ENCODE data around the gene SPSB4. TPM values are rescaled to one million over a fixed set of nuclear protein-coding genes. Genes with fewer than 3 reads are reported as not detected.

Gene SPSB4
- total and polyA plus RNA-seq, 9 of the 15 experiments (the other 6 are each of a cell fraction or from before 2014, with no cell fraction given) = not detected

DNA sequence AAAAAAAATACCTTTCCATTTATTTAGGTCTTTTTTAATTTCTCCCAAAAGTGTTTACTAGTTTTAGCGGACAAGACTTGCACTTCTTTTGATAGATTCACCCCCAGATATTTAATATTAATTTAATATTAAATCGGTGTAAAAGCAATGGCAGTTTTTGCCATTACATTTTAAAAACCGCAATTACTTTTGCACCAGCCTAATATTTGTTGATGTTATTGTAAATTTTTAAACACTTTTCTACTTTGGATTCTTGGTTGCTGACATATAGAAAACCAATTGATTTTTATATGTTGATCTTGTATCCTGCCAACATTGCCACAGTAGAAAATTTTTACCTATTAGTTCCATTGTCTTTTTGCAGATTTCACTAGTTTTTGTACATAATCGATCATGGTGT lies 116.5 kb downstream of the SPSB4 start:
- ChIA-PET CTCF (ENCODE audit: low intra/inter-chr PET ratio) (no interaction called here), POLR2A (no interaction called here)
- no peak for DNase-seq (ENCODE audit: extremely low read depth in 1 of 4, low spot score in 3 of 4)
- Histone ChIP-seq H3K27me3 (ENCODE audit: control insufficient read depth in 2 of 2, insufficient read depth in 2 of 2, low read length in 2 of 2) (peaks cover 0 to 2% of the 10 kb centered on the region in 2 experiments; a peak in 2 of 5 replicates), H3K9me3 (replicated peaks; ENCODE audit: control insufficient read depth, insufficient read depth, low read depth, low read length) (no peaks in the 10 kb centered on the region), H3K4me3 (no peak overlapping the region), H3K79me2 (ENCODE audit: control insufficient read depth, insufficient read depth, low read length) (no peaks in the 10 kb centered on the region), H3K36me3 (ENCODE audit: control insufficient read depth, insufficient read depth, low read length) (no peaks in the 10 kb centered on the region), H3K4me2 (ENCODE audit: insufficient read depth, low read length) (no peak overlapping the region), H3K9me1 (ENCODE audit: control insufficient read depth, insufficient read depth, low read length) (no peaks in the 10 kb centered on the region), H3K4me1 (replicated peaks in 1 of 2; ENCODE audit: control insufficient read depth in 2 of 2, insufficient read depth in 2 of 2, low read length in 2 of 2) (no peaks in the 10 kb centered on the region), H4K20me1 (replicated peaks; ENCODE audit: control insufficient read depth, insufficient read depth, low read length) (no peaks in the 10 kb centered on the region), H3K9ac (ENCODE audit: insufficient read depth in 1 of 2, low read depth in 2 of 2, low read length in 2 of 2) (no peak overlapping the region), H2AFZ (ENCODE audit: low read depth, low read length) (no peak overlapping the region), H3K27ac (ENCODE audit: extremely low read depth, low read depth, low read length) (no peak overlapping the region)
- no peak for TF ChIP-seq SP2 (IDR thresholded peaks at IDR 0.05; ENCODE audit: extremely low read depth, low read depth, low read length, poor library complexity, severe bottlenecking)
- no peak for TF ChIP-seq EGR1 (conservative IDR thresholded peaks at IDR 0.05)
- no peak for TF ChIP-seq XRCC4 (IDR thresholded peaks at IDR 0.05; ENCODE audit: extremely low read depth, insufficient read depth, insufficient read length)
- TF ChIP-seq RB1 (IDR thresholded peaks at IDR 0.05; ENCODE audit: low read depth) = no peak
- no peak for TF ChIP-seq SUPT5H (IDR thresholded peaks at IDR 0.05)
- TF ChIP-seq MYBL2 (IDR thresholded peaks at IDR 0.05; ENCODE audit: low read depth) = no peak
- no peak for TF ChIP-seq MYBL2 (CRISPR knock-in tag; IDR thresholded peaks at IDR 0.05; ENCODE audit: borderline replicate concordance)
- no peak for TF ChIP-seq RNF2 (IDR thresholded peaks at IDR 0.05)
- no peak for TF ChIP-seq TAF15 (IDR thresholded peaks at IDR 0.05; ENCODE audit: low read depth, low read length)
- no peak for TF ChIP-seq ZNF354B (CRISPR knock-in tag; IDR thresholded peaks at IDR 0.05)
- TF ChIP-seq ZBTB7A (IDR thresholded peaks at IDR 0.05; ENCODE audit: borderline replicate concordance, control insufficient read depth, low read depth, low read length) = no peak
- in situ Hi-C loops (cut with MboI) (no loop called here), intact Hi-C loops (cut with micrococcal nuclease) (no loop called here)
- ATAC-seq = no peak
- 0% methylated on average over 4 of the region's 4 CpGs for WGBS (ENCODE audit: insufficient coverage, low coverage, missing lambda C conversion rate)
- no peak for FAIRE-seq
- BruUV-seq (replicated peaks) = no TSS peak
